Testis (tissue), 2 donors: ENCODE results near the gene MCAT.

Experiments
- POLR2A ChIP-seq: fragments of 450-650 bp; IDR thresholded peaks from one replicate; pipeline ENCODE4 v1.6.1; 2017; ENCODE audit warnings: antibody characterized with exemption, mild to moderate bottlenecking, moderate library complexity
- TF ChIP-seq, protein P1 (sequence below), 3 experiments: fragments of 450-650 bp in 2 of 3; fragments of 200-600 bp in 1 of 3; sonication (generic) in 1 of 3; IDR thresholded peaks; one replicate each; pipeline ENCODE4 v1.5.1; 2016 to 2019; ENCODE audit warnings: antibody characterized with exemption in 3 of 3, mild to moderate bottlenecking in 2 of 3, moderate library complexity in 1 of 3

GRCh38 chr22:43118953-43119458 is 24.2 kb downstream of the MCAT start:
- TF ChIP-seq, protein P1, sequence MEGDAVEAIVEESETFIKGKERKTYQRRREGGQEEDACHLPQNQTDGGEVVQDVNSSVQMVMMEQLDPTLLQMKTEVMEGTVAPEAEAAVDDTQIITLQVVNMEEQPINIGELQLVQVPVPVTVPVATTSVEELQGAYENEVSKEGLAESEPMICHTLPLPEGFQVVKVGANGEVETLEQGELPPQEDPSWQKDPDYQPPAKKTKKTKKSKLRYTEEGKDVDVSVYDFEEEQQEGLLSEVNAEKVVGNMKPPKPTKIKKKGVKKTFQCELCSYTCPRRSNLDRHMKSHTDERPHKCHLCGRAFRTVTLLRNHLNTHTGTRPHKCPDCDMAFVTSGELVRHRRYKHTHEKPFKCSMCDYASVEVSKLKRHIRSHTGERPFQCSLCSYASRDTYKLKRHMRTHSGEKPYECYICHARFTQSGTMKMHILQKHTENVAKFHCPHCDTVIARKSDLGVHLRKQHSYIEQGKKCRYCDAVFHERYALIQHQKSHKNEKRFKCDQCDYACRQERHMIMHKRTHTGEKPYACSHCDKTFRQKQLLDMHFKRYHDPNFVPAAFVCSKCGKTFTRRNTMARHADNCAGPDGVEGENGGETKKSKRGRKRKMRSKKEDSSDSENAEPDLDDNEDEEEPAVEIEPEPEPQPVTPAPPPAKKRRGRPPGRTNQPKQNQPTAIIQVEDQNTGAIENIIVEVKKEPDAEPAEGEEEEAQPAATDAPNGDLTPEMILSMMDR (IDR thresholded peaks at IDR 0.05), result no peak
- TF ChIP-seq POLR2A, result no peak
